Effector CD8-positive, alpha-beta T cell (primary cell): ENCODE measurements around the gene ULK4.

Source experiments
- DNase-seq: peaks from one replicate; lab custom pipeline; 2025; lab: John Stamatoyannopoulos, UW

ULK4 gene

GRCh38 chr3:41640076-41640475 is 321.8 kb downstream of the ULK4 start:
- no peak for DNase-seq

GRCh38 chr3:41638381-41638780 is 323.5 kb downstream of the ULK4 start:
- no peak for DNase-seq

GRCh38 chr3:41632700-41633099 is 329.2 kb downstream of the ULK4 start:
- no peak for DNase-seq

- no peak for DNase-seq
These were observed 331.2 kb downstream of the ULK4 start for GRCh38 chr3:41630708-41631107.

GRCh38 chr3:41629986-41630385 is 331.9 kb downstream of the ULK4 start:
- no peak for DNase-seq

GRCh38 chr3:41629072-41629471 is 332.8 kb downstream of the ULK4 start:
- DNase-seq: no peak

- no peak for DNase-seq
These were observed 334.3 kb downstream of the ULK4 start for GRCh38 chr3:41627477-41628087.

- DNase-seq: no peak
These were observed 349.1 kb downstream of the ULK4 start for GRCh38 chr3:41612853-41613252.

- DNase-seq: no peak
These were observed 350.9 kb downstream of the ULK4 start for GRCh38 chr3:41611008-41611407.

- DNase-seq: no peak
These were observed 353.6 kb downstream of the ULK4 start for GRCh38 chr3:41608347-41608746.

- DNase-seq: no peak
These were observed 358.1 kb downstream of the ULK4 start for GRCh38 chr3:41603807-41604206.

- no peak for DNase-seq
These were observed 359.8 kb downstream of the ULK4 start for GRCh38 chr3:41602121-41602520.

- no peak for DNase-seq
These were observed 360.4 kb downstream of the ULK4 start for GRCh38 chr3:41601404-41601987.

- DNase-seq: no peak
These were observed 361.3 kb downstream of the ULK4 start for GRCh38 chr3:41600616-41601015.

GRCh38 chr3:41599127-41599484 is 362.8 kb downstream of the ULK4 start:
- no peak for DNase-seq

- no peak for DNase-seq
These were observed 363.3 kb downstream of the ULK4 start for GRCh38 chr3:41598402-41599126.

GRCh38 chr3:41593774-41594173 is 368.1 kb downstream of the ULK4 start:
- no peak for DNase-seq

GRCh38 chr3:41592753-41593510 is 369.0 kb downstream of the ULK4 start:
- DNase-seq: no peak

- no peak for DNase-seq
These were observed 378.9 kb downstream of the ULK4 start for GRCh38 chr3:41583014-41583413.

GRCh38 chr3:41581700-41582099 is 380.2 kb downstream of the ULK4 start:
- DNase-seq: no peak

- DNase-seq: no peak
These were observed 381.5 kb downstream of the ULK4 start for GRCh38 chr3:41580274-41580959.

- DNase-seq: no peak
These were observed 382.0 kb downstream of the ULK4 start for GRCh38 chr3:41579861-41580260.
